ENCODE results near the gene COL1A2.

DNA sequence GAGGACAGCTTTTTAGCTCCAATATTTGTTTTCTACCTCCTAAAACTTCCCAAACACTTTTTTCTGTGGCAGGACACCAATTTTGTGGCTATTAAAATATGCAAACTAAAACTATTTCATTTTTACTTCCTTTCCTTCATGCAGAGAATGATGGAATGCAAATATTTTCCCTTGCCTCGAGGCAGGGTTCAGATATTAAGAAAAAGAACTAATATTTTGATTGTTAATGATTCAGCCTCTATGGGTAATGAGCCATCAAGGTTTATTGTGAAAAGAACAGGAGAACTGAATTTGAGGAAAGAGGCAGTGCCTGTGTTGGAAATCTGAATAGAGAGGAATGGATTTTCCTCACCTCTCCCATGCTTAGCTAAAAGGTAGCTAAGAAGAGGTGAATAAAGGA is 71.8 kb downstream of the COL1A2 start:
- TF ChIP-seq POLR2A (IDR thresholded peaks at IDR 0.05) (no peak), POLR2AphosphoS5 (IDR thresholded peaks at IDR 0.05) (no peak)
